Endothelial cell of umbilical vein (primary cell): Measurements from ENCODE around the gene NANOS3. TPM values are rescaled to one million over a fixed set of nuclear protein-coding genes. Genes with fewer than 3 reads are reported as not detected.

Source experiments
- BruUV-seq: library from RNA; stranded (reverse); fragments of 400-500 nt; replicated peaks from 2 replicates; lab custom pipeline; 2021; lab: Mats Ljungman, UMichigan
- CTCF ChIA-PET: fragments of 300-600, 350-600 bp; sonication (Branson Sonifier 250); formaldehyde crosslinking; loops from one replicate; lab custom pipeline; 2021; ENCODE audit warnings: antibody characterized with exemption, inconsistent platforms; lab: Charles Lee
- POLR2A ChIA-PET: fragments of 300-600, 350-600 bp; sonication (Branson Sonifier 250); formaldehyde crosslinking; loops from one replicate; lab custom pipeline; 2021; ENCODE audit warnings: antibody characterized with exemption, inconsistent platforms; lab: Charles Lee
- DNase-seq: peaks from one replicate; pipeline ENCODE4 v3.0.0-alpha.2; 2011; ENCODE audit warnings: low read depth, low spot score
- FAIRE-seq: peaks from 2 replicates; lab custom pipeline; 2011; peaks lifted over from hg19 to GRCh38; lab: Jason Lieb, UNC
- H2AFZ ChIP-seq: 2 replicates; pipeline ENCODE4 v1.6.0; 2012; ENCODE audit warnings: low read depth, low read length, control low read depth, inconsistent platforms
- H3K27ac ChIP-seq: 2 replicates; pipeline ENCODE4 v1.5.1; 2011; ENCODE audit warnings: low read depth, mild to moderate bottlenecking, control low read depth, low read length, moderate library complexity; ENCODE audit not compliant: insufficient read depth
- H3K27me3 ChIP-seq, 2 experiments: 2 replicates each; pipeline versions ENCODE4 v1.6.0 to v1.6.1; 2011; ENCODE audit warnings: low read length in 2 of 2, mixed read lengths in 1 of 2; ENCODE audit not compliant: control insufficient read depth in 2 of 2, insufficient read depth in 2 of 2
- H3K36me3 ChIP-seq, 2 experiments: 2 replicates in 1 of 2; 3 replicates in 1 of 2; pipeline ENCODE4 v1.5.1; 2011; ENCODE audit warnings: low read length in 2 of 2, mild to moderate bottlenecking in 1 of 2, moderate library complexity in 1 of 2; ENCODE audit not compliant: control insufficient read depth in 2 of 2, insufficient read depth in 2 of 2; ENCODE audit errors: extremely low read depth in 1 of 2
- H3K4me1 ChIP-seq: 3 replicates; pipeline ENCODE4 v1.5.1; 2011; ENCODE audit warnings: mild to moderate bottlenecking, low read length; ENCODE audit not compliant: control insufficient read depth, insufficient read depth; ENCODE audit errors: extremely low read depth
- H3K4me2 ChIP-seq: 2 replicates; pipeline ENCODE4 v1.6.1; 2011; ENCODE audit warnings: low read length, control low read depth, mixed read lengths; ENCODE audit not compliant: insufficient read depth
- H3K4me3 ChIP-seq, 3 experiments: fragments of 200-600 bp in 1 of 3; sonication (generic), shearing (Covaris generic) in 1 of 3; replicated peaks in 1 of 3; 2 replicates each; pipeline ENCODE4 v1.5.1; 2011 to 2016; ENCODE audit warnings: control low read depth in 3 of 3, low read length in 3 of 3, mild to moderate bottlenecking in 2 of 3, inconsistent platforms in 1 of 3, low read depth in 1 of 3, moderate library complexity in 1 of 3; ENCODE audit not compliant: insufficient read depth in 1 of 3
- H3K79me2 ChIP-seq: 2 replicates; pipeline ENCODE4 v1.6.0; 2012; ENCODE audit warnings: low read length, inconsistent platforms; ENCODE audit not compliant: control insufficient read depth, insufficient read depth
- H3K9ac ChIP-seq: replicated peaks from 2 replicates; pipeline ENCODE3; 2011; ENCODE audit warnings: low read length, control low read depth; ENCODE audit not compliant: insufficient read depth; ENCODE audit errors: extremely low read depth
- H3K9me1 ChIP-seq: replicated peaks from 3 replicates; pipeline ENCODE4 v1.6.0; 2011; ENCODE audit warnings: mild to moderate bottlenecking, low read length; ENCODE audit not compliant: control insufficient read depth, insufficient read depth; ENCODE audit errors: extremely low read depth
- H3K9me3 ChIP-seq: replicated peaks from 2 replicates; pipeline ENCODE4 v1.5.1; 2012; ENCODE audit warnings: low read length, inconsistent platforms; ENCODE audit not compliant: control insufficient read depth, insufficient read depth
- H4K20me1 ChIP-seq: replicated peaks from 2 replicates; pipeline ENCODE3; 2011; ENCODE audit warnings: mild to moderate bottlenecking, low read length; ENCODE audit not compliant: control insufficient read depth, insufficient read depth; ENCODE audit errors: extremely low read depth
- CTCF ChIP-seq, 2 donors: IDR thresholded peaks; 1 replicate in 1 of 2; 2 replicates in 1 of 2; pipeline ENCODE4 v1.5.1; 2011; ENCODE audit warnings: low read length in 2 of 2, mild to moderate bottlenecking in 2 of 2, moderate library complexity in 2 of 2, control low read depth in 1 of 2, inconsistent platforms in 1 of 2, low read depth in 1 of 2; ENCODE audit not compliant: insufficient read depth in 1 of 2; ENCODE audit errors: extremely low read depth in 1 of 2
- EZH2 ChIP-seq: IDR thresholded peaks from 2 replicates; pipeline ENCODE4 v1.6.1; 2012; ENCODE audit warnings: borderline replicate concordance, low read depth, mild to moderate bottlenecking, moderate library complexity, low read length, inconsistent platforms; ENCODE audit not compliant: severe bottlenecking
- FOS ChIP-seq: IDR thresholded peaks from 2 replicates; pipeline ENCODE4 v1.6.1; 2011; ENCODE audit warnings: mild to moderate bottlenecking, low read length, moderate library complexity, borderline replicate concordance; ENCODE audit not compliant: insufficient read depth
- GATA2 ChIP-seq: IDR thresholded peaks from 2 replicates; pipeline ENCODE4 v1.7.0; 2011; ENCODE audit warnings: low read depth, mild to moderate bottlenecking, moderate library complexity, mixed read lengths, low read length; ENCODE audit not compliant: insufficient read length, insufficient read depth
- JUN ChIP-seq: IDR thresholded peaks from 2 replicates; pipeline ENCODE4 v1.6.1; 2011; ENCODE audit warnings: borderline replicate concordance, low read depth; ENCODE audit not compliant: insufficient read length, insufficient read depth
- MAX ChIP-seq: IDR thresholded peaks from 2 replicates; pipeline ENCODE4 v1.6.1; 2011; ENCODE audit not compliant: insufficient read depth, insufficient read length
- MYC ChIP-seq: IDR thresholded peaks from one replicate; pipeline ENCODE4 v1.6.1; 2011; ENCODE audit warnings: mild to moderate bottlenecking, low read depth, low read length
- POLR2A ChIP-seq: IDR thresholded peaks from 2 replicates; pipeline ENCODE4 v1.6.1; 2012; ENCODE audit warnings: low read depth, mild to moderate bottlenecking, control low read depth, low read length
- POLR2AphosphoS5 ChIP-seq: IDR thresholded peaks from 2 replicates; pipeline ENCODE4 v1.6.1; 2012; ENCODE audit warnings: low read depth, mild to moderate bottlenecking, control low read depth, low read length, moderate library complexity; ENCODE audit not compliant: insufficient read depth
- dilution Hi-C: fragments of 300-500 bp; cut with MboI; formaldehyde crosslinking; loops from one replicate; pipeline ENCODE4 v1.15.0; 2019; ENCODE audit warnings: low sequenced_read_pairs; ENCODE audit not compliant: extremely low pct_ligation_motif_present
- intact Hi-C: fragments of 100-400 bp; cut with micrococcal nuclease; formaldehyde crosslinking; loops from one replicate; pipeline ENCODE4 v1.10.0; 2022
- polyA plus RNA-seq, 4 experiments: library from polyadenylated mRNA; depleted of rRNA in 3 of 4; stranded (reverse) in 3 of 4; unstranded in 1 of 4; fragments of >200 nt; gene quantifications; 2 replicates each; pipeline versions ENCODE4 v1.2.1 to v1.2.3, GENCODE V29; 2011 to 2012; ENCODE audit warnings: missing spikeins in 1 of 4
- total RNA-seq: library from RNA; stranded (reverse); gene quantifications from 2 replicates; pipeline ENCODE4 v1.2.3, GENCODE V29; 2021

Gene NANOS3
- total and polyA plus RNA-seq, 2 donors (not counting 3 experiments of a cell fraction or from before 2014, with no cell fraction given), result 1.0 to 4.4 TPM

GRCh38 chr19:13908674-13909073 lies 31.7 kb downstream of the NANOS3 start:
- no peaks in the 10 kb centered on the region for H4K20me1 ChIP-seq
- peaks cover 0 to 4% of the 10 kb centered on the region in 2 experiments for H3K36me3 ChIP-seq
- TF ChIP-seq CTCF (IDR thresholded peaks at IDR 0.05; ENCODE audit: extremely low read depth in 1 of 2, insufficient read depth in 1 of 2, low read depth in 1 of 2, low read length in 2 of 2), result no peak
- no peak for TF ChIP-seq FOS
- TF ChIP-seq POLR2A, result no peak
- TF ChIP-seq MAX, result no peak
- no peak for TF ChIP-seq JUN
- no peak for TF ChIP-seq EZH2
- TF ChIP-seq GATA2, result no peak
- TF ChIP-seq MYC, result no peak
- TF ChIP-seq POLR2AphosphoS5, result no peak
- H3K9me1 ChIP-seq, result no peaks in the 10 kb centered on the region
- POLR2A ChIA-PET, result no interaction called here
- FAIRE-seq (no peak), DNase-seq (no peak)
- no peak overlapping the region for H3K27ac ChIP-seq
- no peaks in the 10 kb centered on the region for H3K27me3 ChIP-seq
- dilution Hi-C loops, result no loop called here
- H3K4me1 ChIP-seq, result peaks cover 7% of the 10 kb centered on the region
- intact Hi-C loops, result loop anchor here (5.0 kb wide), 1 partner anchor 124 kb away; the partner anchor contains the start of gene IL27RA
- BruUV-seq, result no TSS peak
- CTCF ChIA-PET, result interaction anchor here (1.4 kb wide), 1 partner anchor 123 kb away, joined by 3 read pairs; the partner anchor contains the start of gene IL27RA
- no peak overlapping the region for H3K4me3 ChIP-seq
- H3K79me2 ChIP-seq, result no peaks in the 10 kb centered on the region
- H2AFZ ChIP-seq, result no peak overlapping the region
- H3K9ac ChIP-seq, result no peak overlapping the region
- no peaks in the 10 kb centered on the region for H3K9me3 ChIP-seq
- H3K4me2 ChIP-seq, result no peak overlapping the region
